ENCODE data around the gene EMC8. TPM values are rescaled to one million over a fixed set of nuclear protein-coding genes. Genes with fewer than 3 reads are reported as not detected.
A peak's percentile ranks its signal among the peaks of the same experiment; 100 is the strongest.
"Not testable (repeated sequence)": the region's sequence is repeated elsewhere in the genome, so short reads cannot be mapped to it uniquely, and the experiment has no call there.

EMC8 gene
- total and polyA plus RNA-seq, 2 donors from 2014 or later = 20.9 to 24.7 TPM

DNA sequence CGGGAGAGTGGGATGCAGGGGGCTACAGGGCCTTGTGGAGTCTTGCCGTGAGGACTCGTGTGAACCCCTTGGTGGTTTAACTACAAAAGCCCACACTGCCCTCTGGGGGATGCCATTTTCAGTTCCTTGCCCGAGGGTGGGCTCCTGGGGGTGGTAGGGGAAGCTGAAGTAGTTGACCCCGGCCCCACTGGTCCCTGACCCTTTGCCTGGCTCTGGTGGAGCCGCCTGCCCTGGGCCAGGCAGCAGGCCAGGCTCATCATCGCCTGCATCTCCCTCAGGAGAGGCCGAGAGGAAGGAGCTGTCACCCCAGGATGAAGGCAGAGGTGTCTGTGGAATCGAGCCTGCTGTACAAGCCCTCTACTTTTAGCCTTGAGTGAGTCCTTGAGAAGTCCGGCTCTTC lies 10.3 kb upstream of the EMC8 start:
- peaks cover 2 to 19% (median 16%) of the 10 kb centered on the region in 3 donors for H3K36me3 ChIP-seq (ENCODE audit: control insufficient read depth in 2 of 3, insufficient read depth in 3 of 3, low read length in 3 of 3)
- intact Hi-C loops (cut with DNase I) = loop anchor here (10.0 kb wide), 1 partner anchor 705 kb away; the partner anchor contains the start of gene FOXF1
- DNase-seq (peak in 1 of 5 donors; percentile 50), FAIRE-seq (no peak)
- no peaks in the 10 kb centered on the region for H3K9me3 ChIP-seq (ENCODE audit: control insufficient read depth in 2 of 3, insufficient read depth in 1 of 3, low read length in 3 of 3)
- H3K9ac ChIP-seq (ENCODE audit: low read length in 3 of 3) = no peak overlapping the region
- H3K4me1 ChIP-seq (ENCODE audit: control insufficient read depth in 2 of 3, insufficient read depth in 2 of 3, low read depth in 1 of 3, low read length in 3 of 3) = no peaks in the 10 kb centered on the region
- no peak overlapping the region for H3K27ac ChIP-seq (ENCODE audit: low read depth in 2 of 2, low read length in 2 of 2)
- no peaks in the 10 kb centered on the region for H3K27me3 ChIP-seq (ENCODE audit: control insufficient read depth, insufficient read depth, low read length)
- TF ChIP-seq, protein P1, sequence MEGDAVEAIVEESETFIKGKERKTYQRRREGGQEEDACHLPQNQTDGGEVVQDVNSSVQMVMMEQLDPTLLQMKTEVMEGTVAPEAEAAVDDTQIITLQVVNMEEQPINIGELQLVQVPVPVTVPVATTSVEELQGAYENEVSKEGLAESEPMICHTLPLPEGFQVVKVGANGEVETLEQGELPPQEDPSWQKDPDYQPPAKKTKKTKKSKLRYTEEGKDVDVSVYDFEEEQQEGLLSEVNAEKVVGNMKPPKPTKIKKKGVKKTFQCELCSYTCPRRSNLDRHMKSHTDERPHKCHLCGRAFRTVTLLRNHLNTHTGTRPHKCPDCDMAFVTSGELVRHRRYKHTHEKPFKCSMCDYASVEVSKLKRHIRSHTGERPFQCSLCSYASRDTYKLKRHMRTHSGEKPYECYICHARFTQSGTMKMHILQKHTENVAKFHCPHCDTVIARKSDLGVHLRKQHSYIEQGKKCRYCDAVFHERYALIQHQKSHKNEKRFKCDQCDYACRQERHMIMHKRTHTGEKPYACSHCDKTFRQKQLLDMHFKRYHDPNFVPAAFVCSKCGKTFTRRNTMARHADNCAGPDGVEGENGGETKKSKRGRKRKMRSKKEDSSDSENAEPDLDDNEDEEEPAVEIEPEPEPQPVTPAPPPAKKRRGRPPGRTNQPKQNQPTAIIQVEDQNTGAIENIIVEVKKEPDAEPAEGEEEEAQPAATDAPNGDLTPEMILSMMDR (IDR thresholded peaks at IDR 0.05; ENCODE audit: borderline replicate concordance, extremely low read depth, insufficient read depth) = no peak
- no peak overlapping the region for H3K4me3 ChIP-seq (ENCODE audit: low read length in 3 of 3)

DNA sequence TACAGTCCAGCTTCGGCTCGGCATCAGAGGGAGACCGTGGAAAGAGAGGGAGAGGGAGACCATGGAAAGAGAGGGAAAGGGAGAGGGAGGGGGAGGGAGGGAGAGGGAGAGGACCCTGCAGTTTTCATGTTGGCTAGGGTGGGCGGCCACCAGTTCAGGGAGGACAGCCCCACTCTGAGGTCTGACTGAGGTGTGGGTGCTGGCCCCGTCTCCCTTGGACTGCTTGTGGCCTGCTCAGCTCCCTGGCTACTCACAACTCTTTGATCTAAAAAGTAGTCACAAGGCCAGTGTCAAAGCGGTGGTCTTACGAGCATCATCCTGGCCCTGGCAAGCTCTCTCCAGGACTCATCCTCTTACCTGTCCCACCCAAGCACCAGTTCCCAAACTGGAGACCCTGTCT lies 9.6 kb upstream of the EMC8 start:
- H3K27me3 ChIP-seq (ENCODE audit: control insufficient read depth, insufficient read depth, low read length) = no peaks in the 10 kb centered on the region
- DNase-seq (peak in 1 of 5 donors; percentile 58), FAIRE-seq (no peak)
- H3K36me3 ChIP-seq (ENCODE audit: control insufficient read depth in 2 of 3, insufficient read depth in 3 of 3, low read length in 3 of 3) = peaks cover 2 to 20% (median 19%) of the 10 kb centered on the region in 3 donors
- no peak overlapping the region for H3K9ac ChIP-seq (ENCODE audit: low read length in 3 of 3)
- TF ChIP-seq, protein P1 (IDR thresholded peaks at IDR 0.05; ENCODE audit: borderline replicate concordance, extremely low read depth, insufficient read depth) = no peak
- no peaks in the 10 kb centered on the region for H3K9me3 ChIP-seq (ENCODE audit: control insufficient read depth in 2 of 3, insufficient read depth in 1 of 3, low read length in 3 of 3)
- H3K4me3 ChIP-seq (ENCODE audit: low read length in 3 of 3) = no peak overlapping the region
- intact Hi-C loops (cut with DNase I) = no loop called here
- no peaks in the 10 kb centered on the region for H3K4me1 ChIP-seq (ENCODE audit: control insufficient read depth in 2 of 3, insufficient read depth in 2 of 3, low read depth in 1 of 3, low read length in 3 of 3)
- H3K27ac ChIP-seq (ENCODE audit: low read depth in 2 of 2, low read length in 2 of 2) = no peak overlapping the region

- FAIRE-seq; intact Hi-C loops (cut with DNase I); H3K27me3 ChIP-seq (ENCODE audit: control insufficient read depth, insufficient read depth, low read length); H3K9me3 ChIP-seq (ENCODE audit: control insufficient read depth in 2 of 3, insufficient read depth in 1 of 3, low read length in 3 of 3); H3K27ac ChIP-seq (ENCODE audit: low read depth in 2 of 2, low read length in 2 of 2); H3K9ac ChIP-seq (ENCODE audit: low read length in 3 of 3); DNase-seq; H3K4me3 ChIP-seq (ENCODE audit: low read length in 3 of 3); H3K4me1 ChIP-seq (ENCODE audit: control insufficient read depth in 2 of 3, insufficient read depth in 2 of 3, low read depth in 1 of 3, low read length in 3 of 3): not testable (repeated sequence)
- H3K36me3 ChIP-seq (ENCODE audit: control insufficient read depth in 2 of 3, insufficient read depth in 3 of 3, low read length in 3 of 3) = peaks cover 5 to 26% (median 26%) of the 10 kb centered on the region in 3 donors
Measured at GRCh38 chr16:85808104-85808503, 8.8 kb upstream of the EMC8 start.

DNA sequence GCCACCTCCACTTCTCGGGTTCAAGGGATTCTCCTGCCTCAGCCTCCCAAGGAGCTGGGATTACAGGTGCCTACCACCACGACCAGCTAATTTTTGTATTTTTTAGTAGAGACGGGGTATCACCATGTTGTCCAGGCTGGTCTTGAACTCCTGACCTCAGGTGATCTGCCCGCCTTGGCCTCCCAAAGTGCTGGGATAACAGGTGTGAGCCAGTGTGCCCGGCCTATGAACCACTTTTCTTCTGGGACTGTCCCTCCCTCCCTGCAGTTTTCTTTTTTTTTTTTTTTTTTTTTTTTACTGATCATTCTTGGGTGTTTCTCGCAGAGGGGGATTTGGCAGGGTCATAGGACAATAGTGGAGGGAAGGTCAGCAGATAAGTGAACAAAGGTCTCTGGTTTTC lies 8.0 kb upstream of the EMC8 start:
- intact Hi-C loops (cut with DNase I); H3K27ac ChIP-seq (ENCODE audit: low read depth in 2 of 2, low read length in 2 of 2); FAIRE-seq; H3K27me3 ChIP-seq (ENCODE audit: control insufficient read depth, insufficient read depth, low read length); H3K9me3 ChIP-seq (ENCODE audit: control insufficient read depth in 2 of 3, insufficient read depth in 1 of 3, low read length in 3 of 3); H3K4me1 ChIP-seq (ENCODE audit: control insufficient read depth in 2 of 3, insufficient read depth in 2 of 3, low read depth in 1 of 3, low read length in 3 of 3); H3K4me3 ChIP-seq (ENCODE audit: low read length in 3 of 3); H3K9ac ChIP-seq (ENCODE audit: low read length in 3 of 3); DNase-seq: not testable (repeated sequence)
- H3K36me3 ChIP-seq (ENCODE audit: control insufficient read depth in 2 of 3, insufficient read depth in 3 of 3, low read length in 3 of 3) = peaks cover 5 to 32% (median 29%) of the 10 kb centered on the region in 3 donors

Measured in kidney (tissue), 14 donors.